Activated naive CD4-positive, alpha-beta T cell treated with anti-CD3 and anti-CD28 coated beads, Interleukin-2, amount 50 U/mL, for 16 hours (primary cell): ENCODE results near the gene PARK7.

Experiments
- DNase-seq: peaks from one replicate; pipeline ENCODE4 v3.0.0-alpha.2; 2020

Gene PARK7

DNA sequence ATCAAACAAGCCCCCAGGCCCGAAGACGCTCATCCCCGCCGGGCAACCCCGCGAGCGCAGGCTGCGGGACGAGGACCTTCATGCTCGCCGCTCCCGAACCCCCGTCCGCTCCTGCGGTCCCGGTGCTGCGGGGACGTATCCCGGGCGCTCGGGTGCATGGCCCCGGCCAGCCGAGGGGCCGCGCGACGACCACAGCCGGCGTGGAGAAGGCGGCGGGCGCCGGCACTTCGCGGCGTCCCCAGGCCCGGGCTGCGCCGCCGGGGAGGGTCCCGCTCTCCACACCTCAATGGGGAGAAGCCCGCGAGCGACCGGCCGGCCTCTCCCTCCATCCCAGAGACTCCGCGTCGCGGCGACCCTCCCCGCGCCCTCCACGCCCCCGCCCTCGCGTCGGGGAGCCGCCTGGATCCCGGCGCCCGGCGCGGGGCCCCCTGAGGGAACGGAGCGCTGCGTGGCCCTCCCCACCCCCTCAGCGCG lies 64.2 kb downstream of the PARK7 start:
- DNase-seq = no peak

DNA sequence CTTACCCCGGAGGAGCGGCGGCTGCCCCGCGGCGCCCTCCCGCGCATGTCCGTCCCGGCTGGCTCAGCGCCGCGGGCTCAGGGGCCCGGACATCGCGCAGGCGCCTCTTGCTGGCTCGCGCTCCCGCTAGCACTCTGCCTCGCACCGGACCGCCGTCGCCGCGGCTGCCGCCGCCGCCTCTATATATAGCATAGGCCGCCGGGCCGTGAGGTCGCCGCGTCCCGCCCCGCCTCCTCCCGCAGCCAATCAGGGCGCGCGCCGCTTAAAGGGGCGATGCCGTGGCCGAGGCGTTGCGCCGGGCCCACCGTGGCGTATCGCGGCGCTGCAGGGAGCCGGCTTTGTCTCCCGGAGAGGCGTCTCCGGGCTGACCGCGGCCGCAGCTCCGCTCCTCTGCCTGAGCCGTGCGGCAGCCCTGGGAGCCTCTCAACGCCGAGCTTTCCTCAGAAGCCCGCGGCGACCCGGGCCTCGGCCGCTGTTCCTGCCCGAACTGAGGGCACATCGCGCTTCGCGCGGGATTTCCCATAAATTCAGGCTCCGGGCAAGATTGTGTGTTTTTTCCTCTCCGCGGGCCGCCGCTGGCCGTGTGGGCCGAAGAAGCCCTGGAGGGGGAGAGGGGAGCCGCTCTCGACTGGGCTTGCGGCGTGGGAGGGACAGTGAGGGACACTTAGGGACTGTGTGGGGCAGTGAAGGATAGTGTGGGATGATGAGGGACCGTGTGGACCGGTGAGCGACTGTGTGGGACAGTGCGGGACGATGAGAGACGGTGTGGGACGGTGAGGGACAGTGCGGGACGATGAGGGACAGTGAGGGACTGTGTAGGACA lies 64.9 kb downstream of the PARK7 start, which contains the start of gene ERRFI1:
Gene ERRFI1 (minus strand): TSS at position 157 of the 823 bp plus-strand sequence. CDS start 10,690 bp downstream, outside the sequence.
- peak; percentile 89 for DNase-seq

DNA sequence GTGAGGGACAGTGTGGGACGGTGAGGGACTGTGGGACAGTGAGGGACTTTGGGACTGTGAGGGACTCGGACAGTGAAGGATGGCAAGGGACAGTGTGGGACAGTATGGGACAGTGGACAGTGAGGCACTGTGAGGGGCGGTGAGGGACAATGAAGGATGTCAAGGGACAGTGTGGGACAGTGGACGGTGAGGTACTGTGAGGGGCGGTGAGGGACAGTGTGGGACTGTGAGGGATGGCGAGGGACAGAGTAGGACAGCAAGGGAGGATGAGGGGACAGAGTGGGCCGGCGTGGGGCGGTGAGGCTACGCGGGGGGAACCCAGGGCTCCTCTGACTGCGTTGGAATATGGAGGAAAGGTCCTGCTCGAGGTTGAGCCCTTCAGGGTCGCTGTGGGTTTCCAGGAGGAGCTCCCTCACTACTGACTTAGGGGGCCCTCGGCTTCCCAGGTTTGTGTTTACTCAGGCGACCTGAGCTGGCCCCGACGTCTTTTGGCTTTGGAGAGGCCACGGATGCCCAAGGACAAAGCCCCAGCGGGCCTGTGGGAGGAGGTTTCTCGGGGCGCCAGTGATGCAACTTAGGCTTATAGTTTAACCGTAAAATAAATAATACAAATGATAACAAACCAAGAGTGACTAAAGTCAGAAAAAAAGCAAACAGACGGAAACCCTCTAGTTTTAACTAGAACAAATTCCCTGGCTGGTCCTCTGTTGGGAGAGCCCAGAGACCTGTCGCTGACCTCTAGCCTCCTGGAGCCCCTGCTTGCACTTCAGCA lies 65.7 kb downstream of the PARK7 start:
- DNase-seq = no peak

DNA sequence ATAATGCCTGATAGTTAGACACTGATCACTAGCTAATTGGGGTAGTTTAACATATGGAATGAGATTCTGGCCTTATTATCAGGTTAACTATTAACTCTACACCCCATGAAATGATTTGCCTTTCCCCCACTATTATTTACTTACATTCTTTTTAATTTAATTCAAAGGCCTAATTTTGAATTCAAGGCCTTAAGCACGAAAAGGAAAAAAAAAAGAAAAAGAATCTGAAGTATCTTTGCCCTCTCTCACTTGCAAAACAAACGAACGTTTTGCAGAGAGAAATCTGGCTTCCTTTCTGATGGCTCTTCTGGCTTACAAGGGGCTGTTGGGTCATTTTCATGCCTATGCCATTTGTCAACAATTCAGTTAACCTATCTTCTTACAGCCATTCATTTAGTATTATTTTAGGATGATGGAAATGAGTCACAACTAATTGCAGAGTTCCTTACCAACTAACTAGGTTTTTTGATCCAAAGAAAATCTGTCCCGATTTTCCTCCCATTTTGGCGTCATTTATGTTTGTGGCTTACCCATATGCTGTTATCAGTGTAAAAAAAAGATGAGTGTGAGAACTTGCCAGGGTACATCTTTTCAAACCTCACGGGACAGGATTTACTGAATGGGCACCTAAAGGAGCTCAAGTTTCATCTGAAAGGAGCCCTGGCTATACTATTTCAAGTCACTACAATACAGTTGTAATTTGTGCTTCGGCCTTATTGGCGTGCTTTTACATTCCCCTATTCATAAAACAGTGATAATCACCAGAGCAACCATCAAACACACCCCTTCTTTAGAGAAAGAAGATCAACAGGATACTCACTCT lies 66.4 kb downstream of the PARK7 start:
- DNase-seq = no peak

DNA sequence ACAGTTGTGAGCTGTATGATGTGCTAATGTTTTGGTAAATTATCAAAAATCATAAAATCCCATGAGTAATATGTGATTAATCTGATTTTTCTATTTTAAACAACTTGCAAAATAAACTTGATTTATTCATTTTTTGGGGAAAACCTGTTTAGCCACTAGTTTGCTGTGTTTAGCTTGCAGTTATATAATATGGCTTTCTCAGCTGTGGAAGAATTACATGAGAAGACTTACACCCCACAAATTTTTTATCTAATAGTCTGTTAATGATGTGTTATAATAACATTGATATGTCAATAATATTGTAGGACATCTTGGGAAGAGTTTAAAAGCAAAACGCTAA lies 67.0 kb downstream of the PARK7 start:
- no peak for DNase-seq

DNA sequence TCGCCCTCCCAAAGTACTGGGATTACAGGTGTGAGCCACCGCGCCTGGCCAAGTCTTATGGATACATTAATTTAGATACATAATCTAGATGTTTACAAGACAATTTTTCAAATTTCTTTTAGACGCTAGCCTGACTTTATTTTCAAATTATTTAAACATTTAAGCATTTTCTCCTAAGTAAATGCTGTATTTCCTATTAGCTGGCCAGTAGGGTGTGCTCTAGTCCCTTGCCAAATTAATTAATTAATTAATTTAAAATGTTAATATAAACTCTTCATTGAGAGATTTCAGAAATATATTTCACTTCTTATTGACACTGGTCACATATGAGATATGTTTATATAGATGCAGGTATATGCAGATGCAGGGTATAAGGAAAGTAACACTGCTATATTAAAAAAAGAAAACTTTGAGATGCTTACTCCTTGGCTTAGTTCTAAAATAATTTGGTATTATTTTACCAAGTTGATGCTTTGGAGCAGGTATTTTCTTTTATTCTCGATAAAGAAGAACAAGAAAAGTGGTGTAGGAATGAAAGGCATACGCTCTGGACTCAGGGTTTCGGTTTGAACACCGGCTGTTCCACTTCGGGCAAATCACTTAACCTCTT lies 69.8 kb downstream of the PARK7 start:
- DNase-seq = peak; percentile 16

DNA sequence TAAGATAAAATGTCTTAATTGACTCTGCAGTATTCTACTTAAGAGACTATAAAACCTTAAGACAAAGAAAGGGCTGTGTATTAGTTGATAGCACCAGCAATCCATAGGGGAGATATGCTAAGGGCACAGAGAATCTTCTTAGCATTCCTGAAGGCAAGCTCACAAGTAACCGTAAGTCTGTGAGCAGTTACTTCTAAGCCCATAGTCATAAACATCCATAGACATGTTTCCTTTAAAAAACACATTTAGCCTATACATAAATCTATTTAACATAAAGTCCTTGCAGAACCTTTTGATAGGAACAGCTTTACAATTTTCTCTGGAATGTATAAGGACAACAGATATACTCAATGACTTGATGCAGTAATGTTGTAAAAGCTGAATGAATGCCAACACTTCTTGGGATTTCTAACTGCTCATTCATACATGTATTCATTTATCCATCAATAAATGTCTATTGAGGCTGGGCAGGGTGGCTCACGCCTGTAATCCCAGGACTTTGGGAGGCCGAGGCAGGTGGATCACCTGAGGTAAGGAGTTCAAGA lies 70.9 kb downstream of the PARK7 start:
- DNase-seq = no peak

DNA sequence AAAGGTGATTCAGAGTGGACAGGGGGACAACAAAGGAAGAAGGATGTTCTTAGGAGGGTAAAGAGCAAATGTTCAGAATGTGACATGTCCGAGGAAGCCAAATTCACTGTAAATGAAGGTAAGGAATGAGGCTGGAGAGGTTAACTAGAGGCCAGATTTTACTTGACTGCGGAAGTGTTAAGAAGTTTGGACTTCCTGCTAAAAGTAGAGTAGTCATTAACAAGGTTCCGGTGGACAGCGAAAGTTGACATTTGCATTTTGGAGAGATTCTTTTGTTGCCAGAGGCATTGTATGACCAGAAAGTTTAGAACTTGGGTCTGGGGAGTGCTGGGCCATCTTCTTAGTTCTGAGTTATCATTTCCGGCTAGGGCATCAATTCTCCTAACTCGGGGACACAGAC lies 71.8 kb downstream of the PARK7 start:
- DNase-seq = no peak
